ENCODE measurements around the gene FAIM.

DNA sequence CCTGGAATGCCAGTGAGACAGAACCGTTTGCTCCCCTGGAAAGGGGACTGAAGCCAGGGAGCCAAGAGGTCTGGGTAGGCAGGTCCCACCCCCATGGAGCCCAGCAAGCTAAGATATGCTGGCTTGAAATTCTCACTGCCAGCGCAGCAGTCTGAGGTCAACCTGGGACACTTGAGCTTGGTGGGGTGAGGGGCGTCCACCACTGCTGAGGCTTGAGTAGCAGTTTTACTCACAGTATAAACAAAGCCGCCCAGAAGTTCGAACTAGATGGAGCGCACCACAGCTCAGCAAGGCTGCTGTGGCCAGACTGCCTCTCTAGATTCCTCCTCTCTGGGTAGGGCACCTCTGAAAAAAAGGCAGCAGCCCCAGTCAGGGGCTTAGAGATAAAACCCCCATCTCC is 48.1 kb upstream of the FAIM start:
- TF ChIP-seq CTCF (conservative IDR thresholded peaks at IDR 0.05; ENCODE audit: low read depth, low read length) (no peak), EZH2phosphoT487 (IDR thresholded peaks at IDR 0.05; ENCODE audit: borderline replicate concordance, low read length) (no peak)
